ENCODE results near the gene SNX20. TPM values are rescaled to one million over a fixed set of nuclear protein-coding genes. Genes with fewer than 3 reads are reported as not detected.
A peak's percentile ranks its signal among the peaks of the same experiment; 100 is the strongest.

Gene SNX20
- total RNA-seq, 1 donor from 2014 or later: not detected

DNA sequence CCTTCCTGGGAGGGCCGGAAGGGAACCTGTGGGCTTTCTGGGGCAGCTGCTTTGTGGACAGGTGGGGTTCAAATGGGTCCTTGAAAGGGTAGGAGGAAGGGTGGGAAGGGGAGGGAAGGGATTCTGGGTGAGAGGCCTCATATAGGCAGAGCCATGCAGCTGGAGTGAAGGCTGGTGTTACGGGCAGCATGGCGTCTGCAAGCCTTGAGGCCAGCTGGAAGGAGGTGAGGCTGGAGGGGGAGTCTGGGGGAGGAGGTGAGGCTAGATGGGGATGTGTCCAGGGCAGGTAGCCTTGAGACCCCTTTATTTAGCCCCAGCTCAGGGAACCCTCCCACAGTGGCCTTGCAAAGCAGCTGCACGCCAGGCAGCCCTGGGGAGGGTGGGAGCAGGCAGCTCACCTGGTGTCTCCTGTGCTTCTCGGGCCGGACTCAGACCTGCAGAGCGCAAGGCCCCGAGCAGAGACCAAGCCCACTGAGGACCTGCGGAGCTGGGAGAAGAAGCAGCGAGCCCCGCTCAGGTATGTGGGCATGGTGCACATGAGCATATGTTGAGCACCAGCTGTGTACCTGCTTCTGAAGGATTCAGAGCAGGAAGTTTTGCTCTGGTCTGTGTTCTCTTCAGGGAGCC is 50.6 kb downstream of the SNX20 start:
- no peaks in the 10 kb centered on the region for H3K36me3 Mint-ChIP-seq (ENCODE audit: low read depth, unreplicated experiment)
- TF ChIP-seq, protein P1, sequence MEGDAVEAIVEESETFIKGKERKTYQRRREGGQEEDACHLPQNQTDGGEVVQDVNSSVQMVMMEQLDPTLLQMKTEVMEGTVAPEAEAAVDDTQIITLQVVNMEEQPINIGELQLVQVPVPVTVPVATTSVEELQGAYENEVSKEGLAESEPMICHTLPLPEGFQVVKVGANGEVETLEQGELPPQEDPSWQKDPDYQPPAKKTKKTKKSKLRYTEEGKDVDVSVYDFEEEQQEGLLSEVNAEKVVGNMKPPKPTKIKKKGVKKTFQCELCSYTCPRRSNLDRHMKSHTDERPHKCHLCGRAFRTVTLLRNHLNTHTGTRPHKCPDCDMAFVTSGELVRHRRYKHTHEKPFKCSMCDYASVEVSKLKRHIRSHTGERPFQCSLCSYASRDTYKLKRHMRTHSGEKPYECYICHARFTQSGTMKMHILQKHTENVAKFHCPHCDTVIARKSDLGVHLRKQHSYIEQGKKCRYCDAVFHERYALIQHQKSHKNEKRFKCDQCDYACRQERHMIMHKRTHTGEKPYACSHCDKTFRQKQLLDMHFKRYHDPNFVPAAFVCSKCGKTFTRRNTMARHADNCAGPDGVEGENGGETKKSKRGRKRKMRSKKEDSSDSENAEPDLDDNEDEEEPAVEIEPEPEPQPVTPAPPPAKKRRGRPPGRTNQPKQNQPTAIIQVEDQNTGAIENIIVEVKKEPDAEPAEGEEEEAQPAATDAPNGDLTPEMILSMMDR (IDR thresholded peaks at IDR 0.05; ENCODE audit: unreplicated experiment): no peak

GRCh38 chr16:50629334-50629733 is 51.8 kb downstream of the SNX20 start:
- H3K27ac Mint-ChIP-seq (ENCODE audit: unreplicated experiment): no peak overlapping the region
- TF ChIP-seq, protein P1 (IDR thresholded peaks at IDR 0.05; ENCODE audit: unreplicated experiment): no peak
- no peak overlapping the region for H3K4me3 Mint-ChIP-seq (ENCODE audit: unreplicated experiment)
- peaks cover 9% of the 10 kb centered on the region for H3K27me3 Mint-ChIP-seq (ENCODE audit: unreplicated experiment)
- no peak for DNase-seq (ENCODE audit: low spot score)
- no peaks in the 10 kb centered on the region for H3K9me3 Mint-ChIP-seq (ENCODE audit: unreplicated experiment)
- H3K4me1 Mint-ChIP-seq (ENCODE audit: unreplicated experiment): peaks cover 23% of the 10 kb centered on the region
- H3K36me3 Mint-ChIP-seq (ENCODE audit: low read depth, unreplicated experiment): no peaks in the 10 kb centered on the region

More for the DNA sequence above, 50.6 kb downstream of the SNX20 start:
- Mint-ChIP-seq H3K27ac (ENCODE audit: unreplicated experiment) (no peak overlapping the region), H3K27me3 (ENCODE audit: unreplicated experiment) (peaks cover 6% of the 10 kb centered on the region), H3K9me3 (ENCODE audit: unreplicated experiment) (no peaks in the 10 kb centered on the region), H3K4me3 (ENCODE audit: unreplicated experiment) (no peak overlapping the region), H3K4me1 (ENCODE audit: unreplicated experiment) (peaks cover 23% of the 10 kb centered on the region)
- DNase-seq (ENCODE audit: low spot score): no peak

DNA sequence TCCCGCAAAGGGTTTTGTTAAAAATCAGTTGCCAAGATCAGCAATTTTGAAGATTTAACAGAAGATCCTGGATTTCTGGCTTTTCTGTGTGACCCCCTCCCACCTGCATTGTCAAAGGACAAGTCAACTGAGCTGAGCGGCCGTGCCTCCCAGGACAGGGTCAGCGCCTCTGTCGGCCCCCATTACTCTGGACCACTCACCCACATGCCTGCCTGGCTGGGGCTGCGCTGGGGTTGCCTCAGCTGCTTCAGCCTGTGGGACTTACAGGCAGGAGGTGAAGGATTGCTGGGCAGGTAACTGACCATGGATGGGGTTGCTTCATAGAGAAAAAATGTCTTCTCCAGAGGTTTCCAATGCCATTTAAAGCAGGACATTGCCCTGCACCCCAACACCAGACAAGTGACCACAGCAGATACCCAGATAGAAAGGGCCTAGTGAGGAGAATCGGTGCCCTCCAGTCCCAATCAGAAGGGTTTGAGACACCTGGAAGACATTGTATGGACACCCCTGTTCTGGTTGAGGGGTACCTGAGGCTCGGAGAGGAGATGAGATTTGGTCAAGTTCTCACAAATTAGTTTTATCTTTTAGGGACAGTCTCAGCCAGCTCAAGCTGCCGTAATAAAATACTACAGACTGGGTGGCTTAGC is 52.8 kb downstream of the SNX20 start:
- no peak overlapping the region for H3K27ac Mint-ChIP-seq (ENCODE audit: unreplicated experiment)
- peaks cover 23% of the 10 kb centered on the region for H3K4me1 Mint-ChIP-seq (ENCODE audit: unreplicated experiment)
- TF ChIP-seq, protein P1 (IDR thresholded peaks at IDR 0.05; ENCODE audit: unreplicated experiment): no peak
- H3K36me3 Mint-ChIP-seq (ENCODE audit: low read depth, unreplicated experiment): no peaks in the 10 kb centered on the region
- H3K9me3 Mint-ChIP-seq (ENCODE audit: unreplicated experiment): no peaks in the 10 kb centered on the region
- H3K27me3 Mint-ChIP-seq (ENCODE audit: unreplicated experiment): peaks cover 14% of the 10 kb centered on the region
- DNase-seq (ENCODE audit: low spot score): no peak
- H3K4me3 Mint-ChIP-seq (ENCODE audit: unreplicated experiment): no peak overlapping the region

DNA sequence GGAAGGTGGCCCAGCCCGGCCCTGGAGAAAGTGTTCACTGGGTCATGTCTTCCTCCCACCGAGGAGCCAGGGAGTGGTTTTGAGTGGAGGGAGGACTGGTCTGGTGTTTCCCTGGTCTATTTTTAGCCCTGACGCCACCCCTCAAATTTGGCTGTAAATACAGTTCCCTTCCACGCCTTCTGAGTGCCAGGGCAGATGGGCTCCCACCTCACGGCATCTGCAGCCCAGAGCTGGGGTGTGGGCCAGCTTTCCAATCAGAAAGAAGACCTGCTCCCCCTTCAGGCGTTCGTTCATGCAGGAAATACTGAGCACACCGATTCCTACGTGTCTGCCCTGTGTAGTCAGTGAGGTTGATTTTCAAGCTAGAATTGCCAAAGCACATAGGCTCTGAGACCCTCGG is 53.7 kb downstream of the SNX20 start:
- no peaks in the 10 kb centered on the region for H3K36me3 Mint-ChIP-seq (ENCODE audit: low read depth, unreplicated experiment)
- H3K27ac Mint-ChIP-seq (ENCODE audit: unreplicated experiment): no peak overlapping the region
- H3K4me3 Mint-ChIP-seq (ENCODE audit: unreplicated experiment): no peak overlapping the region
- peaks cover 15% of the 10 kb centered on the region for H3K27me3 Mint-ChIP-seq (ENCODE audit: unreplicated experiment)
- TF ChIP-seq, protein P1 (IDR thresholded peaks at IDR 0.05; ENCODE audit: unreplicated experiment): no peak
- peaks cover 23% of the 10 kb centered on the region for H3K4me1 Mint-ChIP-seq (ENCODE audit: unreplicated experiment)
- no peaks in the 10 kb centered on the region for H3K9me3 Mint-ChIP-seq (ENCODE audit: unreplicated experiment)
- no peak for DNase-seq (ENCODE audit: low spot score)

GRCh38 chr16:50626868-50627267 is 54.2 kb downstream of the SNX20 start:
- TF ChIP-seq, protein P1 (IDR thresholded peaks at IDR 0.05; ENCODE audit: unreplicated experiment): no peak
- peak overlapping the region; percentile 57 for H3K27ac Mint-ChIP-seq (ENCODE audit: unreplicated experiment)
- no peak for DNase-seq (ENCODE audit: low spot score)
- peaks cover 23% of the 10 kb centered on the region for H3K4me1 Mint-ChIP-seq (ENCODE audit: unreplicated experiment)
- no peaks in the 10 kb centered on the region for H3K36me3 Mint-ChIP-seq (ENCODE audit: low read depth, unreplicated experiment)
- no peaks in the 10 kb centered on the region for H3K9me3 Mint-ChIP-seq (ENCODE audit: unreplicated experiment)
- peaks cover 18% of the 10 kb centered on the region for H3K27me3 Mint-ChIP-seq (ENCODE audit: unreplicated experiment)
- peak overlapping the region; percentile 67 for H3K4me3 Mint-ChIP-seq (ENCODE audit: unreplicated experiment)

Data from endothelial cell (in vitro differentiated cells).